ENCODE measurements around the gene IL13.

IL13 gene

GRCh38 chr5:132640613-132641012 lies 17.4 kb upstream of the IL13 start:
- no peak overlapping the region for H3K4me2 ChIP-seq (ENCODE audit: low read length)
- H3K27me3 ChIP-seq (ENCODE audit: control insufficient read depth, insufficient read depth, low read length): no peaks in the 10 kb centered on the region
- no peak overlapping the region for H3K4me3 ChIP-seq (ENCODE audit: low read length)
- H3K4me1 ChIP-seq (ENCODE audit: control insufficient read depth, insufficient read depth, low read length): no peaks in the 10 kb centered on the region
- no peak overlapping the region for H3K9ac ChIP-seq (ENCODE audit: low read depth, low read length)
- peaks cover 65% of the 10 kb centered on the region for H3K36me3 ChIP-seq (ENCODE audit: insufficient read depth, low read length)
- no peaks in the 10 kb centered on the region for H3K9me3 ChIP-seq (replicated peaks; ENCODE audit: low read length)

GRCh38 chr5:132641241-132641723 lies 16.7 kb upstream of the IL13 start:
- Histone ChIP-seq H3K4me2 (ENCODE audit: low read length) (no peak overlapping the region), H3K36me3 (ENCODE audit: insufficient read depth, low read length) (peaks cover 63% of the 10 kb centered on the region)

GRCh38 chr5:132641841-132642240 lies 16.1 kb upstream of the IL13 start:
- H3K27me3 ChIP-seq (ENCODE audit: control insufficient read depth, insufficient read depth, low read length): no peaks in the 10 kb centered on the region
- peaks cover 59% of the 10 kb centered on the region for H3K36me3 ChIP-seq (ENCODE audit: insufficient read depth, low read length)
- H3K4me2 ChIP-seq (ENCODE audit: low read length): no peak overlapping the region
- no peak overlapping the region for H3K4me3 ChIP-seq (ENCODE audit: low read length)
- no peak overlapping the region for H3K9ac ChIP-seq (ENCODE audit: low read depth, low read length)
- H3K9me3 ChIP-seq (replicated peaks; ENCODE audit: low read length): no peaks in the 10 kb centered on the region
- H3K4me1 ChIP-seq (ENCODE audit: control insufficient read depth, insufficient read depth, low read length): no peaks in the 10 kb centered on the region

More at GRCh38 chr5:132641241-132641723, 16.7 kb upstream of the IL13 start:
- H3K4me1 ChIP-seq (ENCODE audit: control insufficient read depth, insufficient read depth, low read length): no peaks in the 10 kb centered on the region
- H3K9ac ChIP-seq (ENCODE audit: low read depth, low read length): no peak overlapping the region
- no peaks in the 10 kb centered on the region for H3K27me3 ChIP-seq (ENCODE audit: control insufficient read depth, insufficient read depth, low read length)
- no peak overlapping the region for H3K4me3 ChIP-seq (ENCODE audit: low read length)
- no peaks in the 10 kb centered on the region for H3K9me3 ChIP-seq (replicated peaks; ENCODE audit: low read length)

GRCh38 chr5:132644177-132644576 lies 13.8 kb upstream of the IL13 start:
- no peak overlapping the region for H3K4me3 ChIP-seq (ENCODE audit: low read length)
- no peaks in the 10 kb centered on the region for H3K4me1 ChIP-seq (ENCODE audit: control insufficient read depth, insufficient read depth, low read length)
- H3K9ac ChIP-seq (ENCODE audit: low read depth, low read length): no peak overlapping the region
- no peaks in the 10 kb centered on the region for H3K27me3 ChIP-seq (ENCODE audit: control insufficient read depth, insufficient read depth, low read length)
- H3K9me3 ChIP-seq (replicated peaks; ENCODE audit: low read length): no peaks in the 10 kb centered on the region
- H3K4me2 ChIP-seq (ENCODE audit: low read length): no peak overlapping the region
- H3K36me3 ChIP-seq (ENCODE audit: insufficient read depth, low read length): peaks cover 40% of the 10 kb centered on the region

- no peak overlapping the region for H3K9ac ChIP-seq (ENCODE audit: low read depth, low read length)
- H3K4me2 ChIP-seq (ENCODE audit: low read length): no peak overlapping the region
- no peak overlapping the region for H3K4me3 ChIP-seq (ENCODE audit: low read length)
- H3K4me1 ChIP-seq (ENCODE audit: control insufficient read depth, insufficient read depth, low read length): no peaks in the 10 kb centered on the region
- H3K9me3 ChIP-seq (replicated peaks; ENCODE audit: low read length): no peaks in the 10 kb centered on the region
- H3K27me3 ChIP-seq (ENCODE audit: control insufficient read depth, insufficient read depth, low read length): no peaks in the 10 kb centered on the region
- H3K36me3 ChIP-seq (ENCODE audit: insufficient read depth, low read length): peaks cover 17% of the 10 kb centered on the region
Measured at GRCh38 chr5:132646583-132647266, 11.2 kb upstream of the IL13 start.

- H3K27me3 ChIP-seq (ENCODE audit: control insufficient read depth, insufficient read depth, low read length): no peaks in the 10 kb centered on the region
- H3K4me2 ChIP-seq (ENCODE audit: low read length): no peak overlapping the region
- H3K4me3 ChIP-seq (ENCODE audit: low read length): no peak overlapping the region
- H3K36me3 ChIP-seq (ENCODE audit: insufficient read depth, low read length): peaks cover 10% of the 10 kb centered on the region
- no peaks in the 10 kb centered on the region for H3K4me1 ChIP-seq (ENCODE audit: control insufficient read depth, insufficient read depth, low read length)
- H3K9ac ChIP-seq (ENCODE audit: low read depth, low read length): no peak overlapping the region
- no peaks in the 10 kb centered on the region for H3K9me3 ChIP-seq (replicated peaks; ENCODE audit: low read length)
Measured at GRCh38 chr5:132647473-132647872, 10.5 kb upstream of the IL13 start.

GRCh38 chr5:132648355-132648754 lies 9.6 kb upstream of the IL13 start:
- peaks cover 1% of the 10 kb centered on the region for H3K27me3 ChIP-seq (ENCODE audit: control insufficient read depth, insufficient read depth, low read length)
- H3K36me3 ChIP-seq (ENCODE audit: insufficient read depth, low read length): peaks cover 3% of the 10 kb centered on the region
- H3K4me2 ChIP-seq (ENCODE audit: low read length): no peak overlapping the region
- no peaks in the 10 kb centered on the region for H3K4me1 ChIP-seq (ENCODE audit: control insufficient read depth, insufficient read depth, low read length)
- H3K4me3 ChIP-seq (ENCODE audit: low read length): no peak overlapping the region
- H3K9ac ChIP-seq (ENCODE audit: low read depth, low read length): no peak overlapping the region
- H3K9me3 ChIP-seq (replicated peaks; ENCODE audit: low read length): no peaks in the 10 kb centered on the region

- H3K36me3 ChIP-seq (ENCODE audit: insufficient read depth, low read length): no peaks in the 10 kb centered on the region
- peaks cover 15% of the 10 kb centered on the region for H3K27me3 ChIP-seq (ENCODE audit: control insufficient read depth, insufficient read depth, low read length)
- peaks cover 12% of the 10 kb centered on the region for H3K4me1 ChIP-seq (ENCODE audit: control insufficient read depth, insufficient read depth, low read length)
- H3K9me3 ChIP-seq (replicated peaks; ENCODE audit: low read length): no peaks in the 10 kb centered on the region
- no peak overlapping the region for H3K4me2 ChIP-seq (ENCODE audit: low read length)
- H3K4me3 ChIP-seq (ENCODE audit: low read length): no peak overlapping the region
- no peak overlapping the region for H3K9ac ChIP-seq (ENCODE audit: low read depth, low read length)
Measured at GRCh38 chr5:132651838-132652469, 6.0 kb upstream of the IL13 start.

- H3K36me3 ChIP-seq (ENCODE audit: insufficient read depth, low read length): no peaks in the 10 kb centered on the region
- H3K4me1 ChIP-seq (ENCODE audit: control insufficient read depth, insufficient read depth, low read length): peaks cover 12% of the 10 kb centered on the region
Measured at GRCh38 chr5:132653716-132654115, 4.3 kb upstream of the IL13 start.

GRCh38 chr5:132655821-132656773 lies 1.9 kb upstream of the IL13 start:
- H3K36me3 ChIP-seq (ENCODE audit: insufficient read depth, low read length): no peaks in the 10 kb centered on the region
- peak overlapping the region; percentile 53 for H3K9ac ChIP-seq (ENCODE audit: low read depth, low read length)
- peak overlapping the region; percentile 93 for H3K4me2 ChIP-seq (ENCODE audit: low read length)
- H3K9me3 ChIP-seq (replicated peaks; ENCODE audit: low read length): no peaks in the 10 kb centered on the region
- H3K4me1 ChIP-seq (ENCODE audit: control insufficient read depth, insufficient read depth, low read length): peaks cover 13% of the 10 kb centered on the region
- H3K27me3 ChIP-seq (ENCODE audit: control insufficient read depth, insufficient read depth, low read length): peaks cover 15% of the 10 kb centered on the region
- H3K4me3 ChIP-seq (ENCODE audit: low read length): peak overlapping the region; percentile 70

More at GRCh38 chr5:132653716-132654115, 4.3 kb upstream of the IL13 start:
- Histone ChIP-seq H3K4me3 (ENCODE audit: low read length) (no peak overlapping the region), H3K9ac (ENCODE audit: low read depth, low read length) (no peak overlapping the region), H3K27me3 (ENCODE audit: control insufficient read depth, insufficient read depth, low read length) (peaks cover 15% of the 10 kb centered on the region), H3K9me3 (replicated peaks; ENCODE audit: low read length) (no peaks in the 10 kb centered on the region), H3K4me2 (ENCODE audit: low read length) (no peak overlapping the region)

GRCh38 chr5:132656774-132657355 lies 1.1 kb upstream of the IL13 start:
- no peak overlapping the region for H3K9ac ChIP-seq (ENCODE audit: low read depth, low read length)
- peak overlapping the region; percentile 70 for H3K4me3 ChIP-seq (ENCODE audit: low read length)
- peak overlapping the region; percentile 93 for H3K4me2 ChIP-seq (ENCODE audit: low read length)
- peaks cover 15% of the 10 kb centered on the region for H3K27me3 ChIP-seq (ENCODE audit: control insufficient read depth, insufficient read depth, low read length)
- no peaks in the 10 kb centered on the region for H3K36me3 ChIP-seq (ENCODE audit: insufficient read depth, low read length)
- peaks cover 17% of the 10 kb centered on the region for H3K4me1 ChIP-seq (ENCODE audit: control insufficient read depth, insufficient read depth, low read length)
- H3K9me3 ChIP-seq (replicated peaks; ENCODE audit: low read length): no peaks in the 10 kb centered on the region

Measured in skeletal muscle satellite cell (primary cell).